Liver (tissue), 9 donors: ENCODE data around the gene ABHD2. TPM values are rescaled to one million over a fixed set of nuclear protein-coding genes. Genes with fewer than 3 reads are reported as not detected.
"Not testable (repeated sequence)": the region's sequence is repeated elsewhere in the genome, so short reads cannot be mapped to it uniquely, and the experiment has no call there.

Experiments used
- DNase-seq: peaks from one replicate; pipeline ENCODE4 v3.0.0-alpha.2; 2017; ENCODE audit warnings: low spot score
- H3K27ac ChIP-seq, 2 donors: one replicate each; pipeline ENCODE4 v1.7.0; 2013; ENCODE audit warnings: inconsistent platforms in 2 of 2, low read length in 2 of 2, control low read depth in 1 of 2, low read depth in 1 of 2, mild to moderate bottlenecking in 1 of 2
- H3K27me3 ChIP-seq, 4 donors: one replicate each; pipeline versions ENCODE4 v1.6.1 to v1.7.0; 2013; ENCODE audit warnings: low read length in 3 of 4, inconsistent platforms in 1 of 4, mild to moderate bottlenecking in 1 of 4, moderate library complexity in 1 of 4; ENCODE audit not compliant: control insufficient read depth in 4 of 4, insufficient read depth in 4 of 4
- H3K36me3 ChIP-seq, 4 donors: one replicate each; pipeline versions ENCODE4 v1.6.1 to v1.7.0; 2013; ENCODE audit warnings: low read length in 3 of 4, mild to moderate bottlenecking in 3 of 4, low read depth in 1 of 4, moderate library complexity in 1 of 4; ENCODE audit not compliant: control insufficient read depth in 4 of 4, insufficient read depth in 3 of 4
- H3K4me1 ChIP-seq, 4 donors: one replicate each; pipeline versions ENCODE4 v1.6.1 to v1.7.0; 2013; ENCODE audit warnings: low read length in 3 of 4, mild to moderate bottlenecking in 3 of 4, moderate library complexity in 1 of 4; ENCODE audit not compliant: control insufficient read depth in 4 of 4, insufficient read depth in 4 of 4
- H3K4me3 ChIP-seq, 3 donors: one replicate each; pipeline versions ENCODE4 v1.6.1 to v1.7.0; 2013; ENCODE audit warnings: low read length in 3 of 3, control low read depth in 1 of 3, low read depth in 1 of 3, mild to moderate bottlenecking in 1 of 3
- H3K9ac ChIP-seq, 2 donors: one replicate each; pipeline ENCODE4 v1.7.0; 2013; ENCODE audit warnings: low read length in 2 of 2, mild to moderate bottlenecking in 2 of 2, moderate library complexity in 2 of 2, control low read depth in 1 of 2, low read depth in 1 of 2
- H3K9me3 ChIP-seq, 4 donors: one replicate each; pipeline versions ENCODE4 v1.6.1 to v1.7.0; 2013; ENCODE audit warnings: low read length in 3 of 4; ENCODE audit not compliant: control insufficient read depth in 4 of 4
- FOXA2 ChIP-seq: IDR thresholded peaks from 2 replicates; pipeline ENCODE4 v1.6.1; 2016; ENCODE audit warnings: antibody characterized with exemption
- HNF4G ChIP-seq: IDR thresholded peaks from 2 replicates; pipeline ENCODE4 v1.6.1; 2016; ENCODE audit warnings: antibody characterized with exemption
- NR2F2 ChIP-seq: IDR thresholded peaks from 2 replicates; pipeline ENCODE4 v1.6.1; 2016; ENCODE audit warnings: antibody characterized with exemption
- RAD21 ChIP-seq, 2 donors: IDR thresholded peaks; 2 replicates each; pipeline ENCODE4 v1.6.1; 2016; ENCODE audit warnings: antibody characterized with exemption in 2 of 2, mild to moderate bottlenecking in 2 of 2
- WGBS: extraction: QIAGEN DNeasy Blood & Tissue Kit; methylation state at CpG from one replicate; pipeline ENCODE4 v1.1.7; 2013; 5-methylcytosine and 5-hydroxymethylcytosine counted together
- polyA plus RNA-seq, 2 donors: library from polyadenylated mRNA; stranded (reverse) in 1 of 2; unstranded in 1 of 2; fragments of 200-250 nt in 1 of 2; fragments of >200 nt in 1 of 2; fragmentation: Nextera tagmentation in 1 of 2; extraction: Ambion mirVana in 1 of 2; gene quantifications; one replicate each; pipeline versions ENCODE4 v1.2.1 to v1.2.3, GENCODE V29; 2013 to 2015
- total RNA-seq, 2 donors: library from RNA; depleted of rRNA; stranded (reverse); fragments of >200 nt; gene quantifications; one replicate each; pipeline ENCODE4 v1.2.3, GENCODE V29; 2014
- TF ChIP-seq, protein P1 (sequence below): IDR thresholded peaks from 2 replicates; pipeline ENCODE4 v1.6.1; 2016; ENCODE audit warnings: antibody characterized with exemption
- TF ChIP-seq, protein P2 (sequence below): IDR thresholded peaks from 2 replicates; pipeline ENCODE4 v1.6.1; 2016; ENCODE audit warnings: antibody characterized with exemption, mild to moderate bottlenecking
- TF ChIP-seq, protein P3 (sequence below): IDR thresholded peaks from 2 replicates; pipeline ENCODE4 v1.6.1; 2016; ENCODE audit warnings: antibody characterized with exemption
- donor health status: healthy.
- donor health status: healthy.
- donor health status: healthy.
- donor health status: healthy.
- donor health status: healthy.

Gene ABHD2
- total and polyA plus RNA-seq, 4 donors, result 34.6 to 663 (median 65.1) TPM

DNA sequence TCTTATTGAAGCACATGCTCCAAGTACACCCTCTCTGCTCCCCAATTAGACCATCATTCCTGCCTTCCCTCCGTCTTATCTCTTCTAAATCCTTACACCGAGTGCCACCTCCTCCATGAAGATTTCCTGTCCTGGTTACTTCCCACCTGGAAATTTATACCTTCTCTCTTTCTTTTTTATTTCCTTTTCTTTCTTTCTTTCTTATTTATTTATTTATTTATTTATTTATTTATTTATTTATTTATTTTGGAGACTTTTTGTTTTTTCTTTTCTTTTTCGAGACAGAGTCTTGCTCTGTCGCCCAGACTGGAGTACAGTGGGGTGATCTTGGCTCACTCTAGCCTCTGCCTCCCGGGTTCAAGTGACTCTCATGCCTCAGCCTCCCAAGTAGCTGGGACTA, 45.9 kb upstream of the ABHD2 start:
- WGBS, result 78% methylated on average over 5 of the region's 5 CpGs
- H3K4me1 ChIP-seq, result no peaks in the 10 kb centered on the region

DNA sequence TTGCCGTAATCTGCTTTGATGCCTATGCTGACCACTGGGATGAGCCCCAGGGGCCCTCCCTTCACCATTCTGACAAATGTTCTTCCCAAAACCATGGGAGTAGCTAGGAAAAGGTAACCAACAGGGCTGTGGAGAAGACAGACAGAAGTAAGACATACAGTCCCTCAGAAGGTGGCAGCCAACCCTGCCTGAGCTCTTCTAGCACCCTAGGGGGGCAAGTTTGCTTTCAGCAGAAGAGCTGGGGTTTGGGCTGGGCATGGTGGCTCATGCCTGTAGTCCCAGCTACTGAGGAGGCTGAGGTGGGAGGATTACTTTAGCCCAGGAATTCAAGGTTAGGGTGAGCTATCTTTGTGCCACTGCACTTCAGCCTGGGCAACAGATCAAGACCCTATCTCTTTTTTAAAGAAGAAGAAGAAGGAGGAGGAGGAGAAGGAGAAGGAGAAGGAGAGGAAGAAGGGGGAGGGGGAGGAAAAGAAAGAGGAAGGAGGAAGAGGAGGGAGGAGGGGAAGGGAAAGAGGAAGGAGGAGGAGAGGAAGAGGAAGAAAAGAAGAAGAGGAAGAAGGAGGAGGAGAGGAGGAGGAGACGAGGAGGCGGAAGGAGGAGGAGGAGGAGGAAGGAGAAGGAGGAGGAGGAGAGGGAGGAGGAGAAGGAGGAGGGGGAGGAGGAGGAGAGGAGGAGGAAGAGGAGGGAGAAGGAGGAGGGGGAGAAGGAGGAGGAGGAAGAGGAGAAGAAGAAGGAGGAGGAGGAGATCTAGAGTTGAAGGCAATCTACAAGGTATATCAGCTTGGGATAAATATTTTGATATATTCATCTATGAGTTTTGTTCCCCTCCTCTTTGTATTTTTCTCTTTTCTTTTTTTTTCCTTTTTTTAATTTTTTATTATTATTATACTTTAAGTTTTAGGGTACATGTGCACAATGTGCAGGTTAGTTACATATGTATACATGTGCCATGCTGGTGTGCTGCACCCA, 44.9 kb upstream of the ABHD2 start:
- WGBS, result 96% methylated on average over 3 of the region's 3 CpGs
- Histone ChIP-seq H3K9ac (no peak overlapping the region), H3K27me3 (no peaks in the 10 kb centered on the region), H3K27ac (no peak overlapping the region), H3K36me3 (no peaks in the 10 kb centered on the region), H3K4me1 (no peaks in the 10 kb centered on the region), H3K9me3 (no peaks in the 10 kb centered on the region), H3K4me3 (no peak overlapping the region)
- no peak for TF ChIP-seq RAD21 (IDR thresholded peaks at IDR 0.05)
- no peak for TF ChIP-seq HNF4G
- DNase-seq, result no peak

More for the DNA sequence above, 45.9 kb upstream of the ABHD2 start:
- H3K4me3 ChIP-seq, result no peak overlapping the region
- H3K27ac ChIP-seq, result no peak overlapping the region
- H3K36me3 ChIP-seq, result no peaks in the 10 kb centered on the region
- H3K9ac ChIP-seq, result no peak overlapping the region
- no peaks in the 10 kb centered on the region for H3K27me3 ChIP-seq
- DNase-seq, result no peak
- TF ChIP-seq NR2F2 (no peak), FOXA2 (no peak)
- TF ChIP-seq, protein P1, sequence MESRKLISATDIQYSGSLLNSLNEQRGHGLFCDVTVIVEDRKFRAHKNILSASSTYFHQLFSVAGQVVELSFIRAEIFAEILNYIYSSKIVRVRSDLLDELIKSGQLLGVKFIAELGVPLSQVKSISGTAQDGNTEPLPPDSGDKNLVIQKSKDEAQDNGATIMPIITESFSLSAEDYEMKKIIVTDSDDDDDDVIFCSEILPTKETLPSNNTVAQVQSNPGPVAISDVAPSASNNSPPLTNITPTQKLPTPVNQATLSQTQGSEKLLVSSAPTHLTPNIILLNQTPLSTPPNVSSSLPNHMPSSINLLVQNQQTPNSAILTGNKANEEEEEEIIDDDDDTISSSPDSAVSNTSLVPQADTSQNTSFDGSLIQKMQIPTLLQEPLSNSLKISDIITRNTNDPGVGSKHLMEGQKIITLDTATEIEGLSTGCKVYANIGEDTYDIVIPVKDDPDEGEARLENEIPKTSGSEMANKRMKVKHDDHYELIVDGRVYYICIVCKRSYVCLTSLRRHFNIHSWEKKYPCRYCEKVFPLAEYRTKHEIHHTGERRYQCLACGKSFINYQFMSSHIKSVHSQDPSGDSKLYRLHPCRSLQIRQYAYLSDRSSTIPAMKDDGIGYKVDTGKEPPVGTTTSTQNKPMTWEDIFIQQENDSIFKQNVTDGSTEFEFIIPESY, result no peak
- TF ChIP-seq, protein P2, sequence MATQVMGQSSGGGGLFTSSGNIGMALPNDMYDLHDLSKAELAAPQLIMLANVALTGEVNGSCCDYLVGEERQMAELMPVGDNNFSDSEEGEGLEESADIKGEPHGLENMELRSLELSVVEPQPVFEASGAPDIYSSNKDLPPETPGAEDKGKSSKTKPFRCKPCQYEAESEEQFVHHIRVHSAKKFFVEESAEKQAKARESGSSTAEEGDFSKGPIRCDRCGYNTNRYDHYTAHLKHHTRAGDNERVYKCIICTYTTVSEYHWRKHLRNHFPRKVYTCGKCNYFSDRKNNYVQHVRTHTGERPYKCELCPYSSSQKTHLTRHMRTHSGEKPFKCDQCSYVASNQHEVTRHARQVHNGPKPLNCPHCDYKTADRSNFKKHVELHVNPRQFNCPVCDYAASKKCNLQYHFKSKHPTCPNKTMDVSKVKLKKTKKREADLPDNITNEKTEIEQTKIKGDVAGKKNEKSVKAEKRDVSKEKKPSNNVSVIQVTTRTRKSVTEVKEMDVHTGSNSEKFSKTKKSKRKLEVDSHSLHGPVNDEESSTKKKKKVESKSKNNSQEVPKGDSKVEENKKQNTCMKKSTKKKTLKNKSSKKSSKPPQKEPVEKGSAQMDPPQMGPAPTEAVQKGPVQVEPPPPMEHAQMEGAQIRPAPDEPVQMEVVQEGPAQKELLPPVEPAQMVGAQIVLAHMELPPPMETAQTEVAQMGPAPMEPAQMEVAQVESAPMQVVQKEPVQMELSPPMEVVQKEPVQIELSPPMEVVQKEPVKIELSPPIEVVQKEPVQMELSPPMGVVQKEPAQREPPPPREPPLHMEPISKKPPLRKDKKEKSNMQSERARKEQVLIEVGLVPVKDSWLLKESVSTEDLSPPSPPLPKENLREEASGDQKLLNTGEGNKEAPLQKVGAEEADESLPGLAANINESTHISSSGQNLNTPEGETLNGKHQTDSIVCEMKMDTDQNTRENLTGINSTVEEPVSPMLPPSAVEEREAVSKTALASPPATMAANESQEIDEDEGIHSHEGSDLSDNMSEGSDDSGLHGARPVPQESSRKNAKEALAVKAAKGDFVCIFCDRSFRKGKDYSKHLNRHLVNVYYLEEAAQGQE, result no peak
- TF ChIP-seq, protein P3, sequence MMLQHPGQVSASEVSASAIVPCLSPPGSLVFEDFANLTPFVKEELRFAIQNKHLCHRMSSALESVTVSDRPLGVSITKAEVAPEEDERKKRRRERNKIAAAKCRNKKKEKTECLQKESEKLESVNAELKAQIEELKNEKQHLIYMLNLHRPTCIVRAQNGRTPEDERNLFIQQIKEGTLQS, result no peak
- H3K9me3 ChIP-seq, result no peaks in the 10 kb centered on the region

GRCh38 chr15:89049016-89049666, 39.1 kb upstream of the ABHD2 start:
- not testable (repeated sequence) for H3K36me3 ChIP-seq, H3K9me3 ChIP-seq, H3K4me1 ChIP-seq, H3K4me3 ChIP-seq, H3K27ac ChIP-seq, H3K9ac ChIP-seq, H3K27me3 ChIP-seq, DNase-seq
- 54% methylated on average over 21 of the region's 21 CpGs for WGBS
